K562 (cell line): ENCODE data around the gene PFN3. TPM values are rescaled to one million over a fixed set of nuclear protein-coding genes. Genes with fewer than 3 reads are reported as not detected.

Experiments used
- AFF4 ChIP-seq: sonication (generic); formaldehyde crosslinking; IDR thresholded peaks from 2 replicates; pipeline ENCODE4 v1.8.0; 2023; ENCODE audit warnings: mild to moderate bottlenecking, missing genetic modification reagents
- EHMT2 ChIP-seq: fragments of 450-650 bp; IDR thresholded peaks from 2 replicates; pipeline ENCODE4 v1.6.1; 2018; ENCODE audit warnings: antibody characterized with exemption
- ELF4 ChIP-seq: fragments of 450-650 bp; formaldehyde crosslinking; IDR thresholded peaks from 2 replicates; pipeline ENCODE4 v1.4.0; 2022; ENCODE audit warnings: missing genetic modification characterization
- MBD1 ChIP-seq: fragments of 250-450 bp; sonication (Bioruptor Pico); IDR thresholded peaks from 2 replicates; pipeline ENCODE4 v1.8.0; 2022; ENCODE audit warnings: inconsistent platforms
- MNT ChIP-seq, 2 experiments: fragments of 450-650 bp; conservative IDR thresholded peaks; 2 replicates each; pipeline ENCODE4 v1.6.1; 2017; ENCODE audit warnings: mild to moderate bottlenecking in 2 of 2, moderate library complexity in 2 of 2
- NFE2 ChIP-seq: IDR thresholded peaks from 2 replicates; pipeline ENCODE4 v1.6.1; 2014; ENCODE audit warnings: antibody characterized with exemption, low read depth
- PPARD ChIP-seq: fragments of 250-450 bp; sonication (Bioruptor Pico); IDR thresholded peaks from 2 replicates; pipeline ENCODE4 v1.8.0; 2022; ENCODE audit warnings: inconsistent platforms, mild to moderate bottlenecking, moderate library complexity
- SIX5 ChIP-seq, 2 experiments: IDR thresholded peaks; 2 replicates each; pipeline ENCODE4 v1.6.1; 2011; ENCODE audit warnings: low read length in 2 of 2, borderline replicate concordance in 1 of 2, low read depth in 1 of 2, mild to moderate bottlenecking in 1 of 2, moderate library complexity in 1 of 2; ENCODE audit not compliant: insufficient read depth in 1 of 2
- SMAD2 ChIP-seq: fragments of 150-350 bp; IDR thresholded peaks from 2 replicates; pipeline ENCODE4 v1.6.1; 2014; ENCODE audit warnings: low read depth, mild to moderate bottlenecking, low read length
- SMARCA4 ChIP-seq: fragments of 450-650 bp; IDR thresholded peaks from 2 replicates; pipeline ENCODE4 v1.6.1; 2016
- TFAP4 ChIP-seq: sonication (generic); formaldehyde crosslinking; IDR thresholded peaks from 2 replicates; pipeline ENCODE4 v1.8.0; 2022; ENCODE audit warnings: missing genetic modification reagents, mild to moderate bottlenecking, moderate library complexity, borderline replicate concordance
- ZNF384 ChIP-seq: IDR thresholded peaks from 2 replicates; pipeline ENCODE4 v1.6.1; 2012; ENCODE audit warnings: low read depth, low read length, improper control_type of control experiment
- ZNF518B ChIP-seq: fragments of 250-450 bp; sonication (Bioruptor Pico); IDR thresholded peaks from 2 replicates; pipeline ENCODE4 v1.5.0; 2021; ENCODE audit warnings: mild to moderate bottlenecking, moderate library complexity
- ZNF584 ChIP-seq: fragments of 200-800 bp; sonication (Bioruptor generic); IDR thresholded peaks from 2 replicates; pipeline ENCODE4 v1.6.1; 2016; ENCODE audit warnings: low read depth, mild to moderate bottlenecking, missing genetic modification characterization, missing compliant biosample characterization
- ZSCAN32 ChIP-seq: fragments of 450-650 bp; formaldehyde crosslinking; IDR thresholded peaks from 2 replicates; pipeline ENCODE4 v1.4.0; 2020; ENCODE audit warnings: mild to moderate bottlenecking, moderate library complexity
- polyA plus RNA-seq, 8 experiments: library from polyadenylated mRNA; depleted of rRNA in 4 of 8; stranded (reverse) in 5 of 8; unstranded in 3 of 8; fragments of >200 nt; fragmentation: Nextera tagmentation in 2 of 8; fragmentation: Illumina TruSeq in 1 of 8; extraction: Ambion mirVana in 2 of 8; extraction: Trizol in 1 of 8; gene quantifications; 2 replicates each; pipeline versions ENCODE4 v1.2.1 to v1.2.3, GENCODE V29; 2011 to 2014; ENCODE audit warnings: inconsistent platforms in 1 of 8, missing spikeins in 1 of 8
- total RNA-seq, 7 experiments: library from RNA; depleted of rRNA in 6 of 7; stranded (reverse); fragments of >200 nt in 6 of 7; fragmentation: Illumina TruSeq in 2 of 7; extraction: Trizol in 2 of 7; gene quantifications; 2 replicates each; pipeline versions ENCODE4 v1.2.1 to v1.2.3, GENCODE V29; 2011 to 2021; ENCODE audit warnings: low replicate concordance in 1 of 7

PFN3 gene
- total and polyA plus RNA-seq, 9 of the 15 experiments (the other 6 are each of a cell fraction or from before 2014, with no cell fraction given) = not detected

- TF ChIP-seq PPARD (CRISPR knock-in tag) (no peak), ZNF384 (no peak), EHMT2 (no peak), AFF4 (CRISPR knock-in tag) (no peak), SIX5 (IDR thresholded peaks at IDR 0.05; ENCODE audit: borderline replicate concordance in 1 of 2, insufficient read depth in 1 of 2, low read depth in 1 of 2, low read length in 2 of 2) (no peak), NFE2 (no peak), MBD1 (CRISPR knock-in tag) (0 out of 2 replicates have a peak, but pooled peaks have one; percentile 69), ZNF518B (CRISPR knock-in tag) (no peak), ELF4 (CRISPR knock-in tag) (no peak), TFAP4 (CRISPR knock-in tag) (peak; percentile 8; the same call in 1 of the 2 replicates), SMARCA4 (no peak), ZNF584 (0 out of 2 replicates have a peak, but pooled peaks have one; percentile 41), ZSCAN32 (CRISPR knock-in tag) (no peak), SMAD2 (no peak), MNT (conservative IDR thresholded peaks at IDR 0.05) (no peak)
Observed at GRCh38 chr5:177403102-177403791, 2.8 kb upstream of the PFN3 start (continued).
